GM15510 (cell line): Measurements from ENCODE around the gene APBB2.

Experiments
- POLR2A ChIP-seq: IDR thresholded peaks from 3 replicates; pipeline ENCODE4 v1.6.1; 2011; ENCODE audit warnings: borderline replicate concordance; ENCODE audit not compliant: insufficient read length; ENCODE audit errors: extremely low read depth

APBB2 gene

DNA sequence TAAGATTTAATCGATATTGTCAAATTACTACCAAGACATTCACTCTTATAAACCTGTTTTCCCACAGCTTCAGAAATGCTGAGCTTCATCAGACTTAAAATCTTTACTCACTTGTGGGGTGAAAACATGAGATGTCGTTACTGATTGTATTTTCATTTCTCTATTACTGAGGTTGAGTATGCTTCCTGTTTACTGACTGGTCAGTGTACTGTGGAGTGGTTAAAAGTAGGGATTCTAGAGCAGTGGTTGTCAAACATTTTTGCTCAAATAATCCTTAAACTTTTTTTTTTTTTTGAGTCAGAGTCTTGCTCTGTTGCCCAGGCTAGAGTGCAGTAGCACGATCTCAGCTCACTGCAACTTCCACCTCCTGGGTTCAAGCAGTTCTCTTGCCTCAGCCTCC lies 414.3 kb downstream of the APBB2 start:
- no peak for TF ChIP-seq POLR2A

DNA sequence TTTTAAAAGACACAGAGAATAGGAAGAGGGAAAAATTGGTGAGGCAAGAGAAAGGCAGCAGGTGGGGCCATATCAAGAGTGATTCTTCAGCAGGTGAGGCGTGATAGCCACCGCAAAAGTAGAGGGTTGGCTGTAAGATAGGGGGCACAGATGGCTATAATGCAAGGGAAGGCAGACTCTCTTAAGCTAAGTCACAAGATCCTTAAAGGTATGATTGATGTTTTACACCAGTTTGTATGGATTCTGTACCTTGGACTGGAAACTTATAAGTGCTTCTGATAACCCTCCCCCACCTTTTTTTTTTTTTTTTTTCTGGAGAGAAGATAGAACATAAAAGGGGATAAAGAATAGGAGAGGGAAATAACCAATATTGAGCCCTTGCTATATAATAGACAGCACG lies 424.6 kb downstream of the APBB2 start:
- TF ChIP-seq POLR2A: no peak

- no peak for TF ChIP-seq POLR2A
Measured at GRCh38 chr4:40789031-40789430, 425.3 kb downstream of the APBB2 start.

DNA sequence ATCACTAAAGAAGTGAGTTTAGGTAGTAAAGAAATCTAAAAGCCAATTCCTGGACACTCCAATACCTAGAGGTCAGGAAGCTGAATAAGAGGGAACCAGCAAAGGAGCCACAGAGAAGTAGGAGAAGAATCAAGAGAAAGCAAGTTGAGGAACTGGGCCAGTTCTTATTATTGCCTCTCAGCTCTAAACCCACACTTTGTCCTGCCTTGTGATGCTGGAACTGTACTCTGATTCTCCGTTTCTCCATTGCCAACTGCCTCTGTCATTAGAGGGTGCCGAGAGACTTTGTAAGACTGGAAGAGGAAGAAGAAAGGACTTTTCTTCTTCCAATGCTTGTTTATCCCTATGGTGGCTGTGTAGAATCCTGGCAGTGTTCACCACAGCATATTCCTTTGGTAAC lies 426.0 kb downstream of the APBB2 start:
- TF ChIP-seq POLR2A: no peak

GRCh38 chr4:40785727-40786126 lies 428.6 kb downstream of the APBB2 start:
- no peak for TF ChIP-seq POLR2A

DNA sequence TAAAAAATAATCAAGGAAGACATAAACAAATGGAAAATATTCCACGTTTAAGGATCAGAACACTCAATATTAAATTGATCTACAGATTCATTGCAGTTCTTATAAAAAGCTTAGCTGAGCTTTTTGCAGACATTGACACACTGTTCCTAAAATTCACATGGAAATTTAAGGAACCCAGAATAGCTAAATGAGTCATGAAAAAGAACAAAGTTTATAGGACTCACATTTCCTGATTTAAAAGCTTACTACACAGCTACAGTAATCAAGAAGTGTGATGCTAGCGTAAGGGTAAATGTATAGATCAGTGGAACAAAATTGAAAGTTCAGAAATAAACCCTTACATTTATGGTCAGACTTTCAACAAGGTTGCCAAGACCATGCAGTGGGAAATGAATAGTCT lies 431.5 kb downstream of the APBB2 start:
- no peak for TF ChIP-seq POLR2A

DNA sequence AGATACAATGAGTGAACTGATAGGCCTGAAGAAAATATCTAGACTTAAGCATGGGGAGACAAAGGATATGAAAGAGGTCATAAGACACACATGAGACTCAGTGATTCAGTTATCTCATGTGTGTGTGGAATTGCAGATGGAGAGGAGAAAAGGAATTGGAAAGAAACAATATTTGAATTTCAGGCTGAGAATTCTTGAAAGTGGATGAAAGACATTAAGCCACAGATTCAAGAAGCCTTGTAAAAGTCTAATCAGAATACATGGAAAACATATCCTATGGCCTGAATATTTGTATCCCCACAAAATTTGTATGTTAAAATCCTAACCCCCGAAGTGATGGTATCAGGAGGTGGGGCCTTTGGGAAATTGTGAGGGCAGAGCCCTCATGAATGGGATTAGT lies 436.3 kb downstream of the APBB2 start:
- no peak for TF ChIP-seq POLR2A

DNA sequence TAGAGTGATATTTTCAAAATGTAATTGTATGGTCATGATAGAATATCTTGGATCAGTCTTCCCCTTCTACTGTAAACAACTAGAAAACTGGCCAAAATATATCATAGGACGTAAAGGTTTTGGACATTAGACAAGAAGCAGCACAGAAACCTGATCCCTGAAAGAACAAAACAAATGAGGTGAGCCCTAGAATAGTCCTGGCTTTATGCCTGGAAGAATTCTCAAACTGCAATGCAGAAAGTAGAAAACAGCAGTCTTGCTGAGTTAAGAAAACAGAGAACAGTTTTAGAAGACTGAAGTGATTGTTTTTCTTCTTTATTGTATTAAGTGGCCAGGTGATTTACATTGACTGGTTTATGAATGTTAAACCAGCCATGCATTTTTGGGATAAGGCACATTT lies 445.1 kb downstream of the APBB2 start:
- no peak for TF ChIP-seq POLR2A

DNA sequence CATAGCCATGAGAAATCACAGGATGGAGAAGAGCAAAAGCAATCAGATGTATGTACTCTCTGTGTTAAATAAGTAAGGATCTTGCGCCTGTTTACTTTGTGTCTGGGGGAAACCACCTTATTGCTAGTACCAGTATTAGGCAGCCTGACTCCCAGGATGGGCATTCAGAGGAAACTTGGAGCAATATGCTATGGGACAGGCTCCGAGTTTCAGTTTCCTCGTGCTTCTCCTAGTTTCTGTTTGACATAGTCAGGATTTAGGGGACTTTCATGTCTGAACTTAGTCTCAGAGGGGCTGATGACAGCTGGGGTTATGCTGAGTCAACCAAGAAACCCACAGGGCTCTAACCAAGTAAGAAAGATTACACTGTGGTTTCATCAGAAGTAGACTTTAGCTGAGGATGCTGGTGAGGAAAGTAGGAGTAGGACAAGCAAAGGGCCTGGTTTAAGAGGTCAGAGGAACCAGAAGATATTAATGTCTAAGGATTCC lies 451.1 kb downstream of the APBB2 start:
- TF ChIP-seq POLR2A: no peak
